A549 (cell line): Measurements from ENCODE around the gene MMP3. TPM values are rescaled to one million over a fixed set of nuclear protein-coding genes. Genes with fewer than 3 reads are reported as not detected.

Experiments
- ATAC-seq, 2 experiments: fragments of 200-7000 bp in 1 of 2; fragments of >200 bp in 1 of 2; cut with Nextera tagmentation in 1 of 2; cut with Tn5 transposase in 1 of 2; 3 replicates each; pipeline versions ENCODE4 v1.8.0 to v1.9.1; 2018 to 2020; ENCODE audit warnings: mild to moderate bottlenecking in 1 of 2, moderate library complexity in 1 of 2
- CTCF ChIA-PET: fragments of 300-600 bp; sonication (Branson Sonifier 250); formaldehyde crosslinking; extraction: SDS; loops from one replicate; lab custom pipeline; 2021; ENCODE audit warnings: antibody characterized with exemption, inconsistent platforms; lab: Yijun Ruan, JAX
- POLR2A ChIA-PET: fragments of 350-600 bp; formaldehyde crosslinking; extraction: SDS; loops from one replicate; lab custom pipeline; 2021; ENCODE audit warnings: antibody characterized with exemption, inconsistent platforms; lab: Yijun Ruan, JAX
- DNase-seq, 2 experiments: peaks; one replicate each; pipeline versions ENCODE4 v3.0.0 to v3.0.0-alpha.2; 2011 to 2016; ENCODE audit warnings: low read depth in 1 of 2, low spot score in 1 of 2
- FAIRE-seq: peaks from 2 replicates; lab custom pipeline; 2011; peaks lifted over from hg19 to GRCh38; lab: Jason Lieb, UNC
- H3K27ac ChIP-seq, 2 experiments: fragments of >200 bp; sonication (Bioruptor Twin); formaldehyde crosslinking; 3 replicates each; pipeline ENCODE4 v1.5.1; 2016 to 2017
- H3K4me1 ChIP-seq: fragments of >200 bp; sonication (Bioruptor Twin); formaldehyde crosslinking; 3 replicates; pipeline ENCODE4 v1.6.1; 2016
- H3K4me2 ChIP-seq: fragments of >200 bp; sonication (Bioruptor Twin); formaldehyde crosslinking; 3 replicates; pipeline ENCODE4 v1.6.1; 2016
- H3K4me3 ChIP-seq: fragments of >200 bp; sonication (Bioruptor Twin); formaldehyde crosslinking; 3 replicates; pipeline ENCODE4 v1.5.1; 2016
- H3K9me3 ChIP-seq: fragments of >200 bp; sonication (Bioruptor Twin); formaldehyde crosslinking; 3 replicates; pipeline ENCODE4 v1.6.1; 2016
- BHLHE40 ChIP-seq: IDR thresholded peaks from 2 replicates; pipeline ENCODE4 v1.6.1; 2012; ENCODE audit warnings: low read depth, low read length, inconsistent platforms
- CBX2 ChIP-seq: fragments of 200-600 bp; sonication (generic); IDR thresholded peaks from 2 replicates; pipeline ENCODE4 v1.6.1; 2016; ENCODE audit warnings: low read depth, mild to moderate bottlenecking, borderline replicate concordance
- CBX8 ChIP-seq: fragments of 200-600 bp; sonication (generic); IDR thresholded peaks from 2 replicates; pipeline ENCODE4 v1.6.1; 2016
- CHD4 ChIP-seq: fragments of 200-600 bp; sonication (generic); IDR thresholded peaks from 2 replicates; pipeline ENCODE4 v1.6.1; 2016; ENCODE audit warnings: antibody characterized with exemption, mild to moderate bottlenecking, borderline replicate concordance
- FOSL2 ChIP-seq, 2 experiments: fragments of 450-650 bp in 1 of 2; fragments of >200 bp in 1 of 2; sonication (Bioruptor Twin) in 1 of 2; formaldehyde crosslinking; IDR thresholded peaks; 2 replicates each; pipeline versions ENCODE4 v1.5.0 to v1.6.1; 2016 to 2020; ENCODE audit warnings: mild to moderate bottlenecking in 1 of 2, moderate library complexity in 1 of 2
- GATA3 ChIP-seq: IDR thresholded peaks from 2 replicates; pipeline ENCODE4 v1.6.1; 2012; ENCODE audit warnings: borderline replicate concordance
- HOXB5 ChIP-seq: fragments of 250-450 bp; sonication (Bioruptor Pico); IDR thresholded peaks from 2 replicates; pipeline ENCODE4 v1.5.0; 2020; ENCODE audit warnings: mild to moderate bottlenecking, moderate library complexity
- JUN ChIP-seq, 2 experiments: fragments of >200 bp; sonication (Bioruptor Twin); formaldehyde crosslinking; IDR thresholded peaks; 2 replicates in 1 of 2; 3 replicates in 1 of 2; pipeline ENCODE4 v1.6.1; 2016 to 2017
- KDM1A ChIP-seq: fragments of 200-600 bp; sonication (generic); IDR thresholded peaks from 2 replicates; pipeline ENCODE4 v1.6.1; 2016; ENCODE audit warnings: low read depth, mild to moderate bottlenecking
- KDM5A ChIP-seq: fragments of 200-600 bp; sonication (generic); IDR thresholded peaks from 2 replicates; pipeline ENCODE4 v1.6.1; 2016; ENCODE audit warnings: antibody characterized with exemption, mild to moderate bottlenecking
- NFE2L2 ChIP-seq: fragments of 150-350 bp; conservative IDR thresholded peaks from 2 replicates; pipeline ENCODE4 v1.6.1; 2014; ENCODE audit warnings: low read length
- PBX3 ChIP-seq: IDR thresholded peaks from 2 replicates; pipeline ENCODE4 v1.6.1; 2012
- PHF8 ChIP-seq: fragments of 200-600 bp; sonication (generic); IDR thresholded peaks from 2 replicates; pipeline ENCODE4 v1.6.1; 2016; ENCODE audit warnings: low read depth, mild to moderate bottlenecking, antibody characterized with exemption, moderate library complexity, borderline replicate concordance
- POLR2A ChIP-seq: IDR thresholded peaks from 2 replicates; pipeline ENCODE4 v1.6.1; 2012; ENCODE audit warnings: mild to moderate bottlenecking, low read length
- POLR2AphosphoS2 ChIP-seq: conservative IDR thresholded peaks from 2 replicates; pipeline ENCODE4 v1.6.1; 2012; ENCODE audit warnings: low read length, improper control_type of control experiment, inconsistent platforms
- RAD21 ChIP-seq, 2 experiments: fragments of >200 bp in 1 of 2; sonication (Bioruptor Twin) in 1 of 2; formaldehyde crosslinking in 1 of 2; IDR thresholded peaks in 1 of 2; conservative IDR thresholded peaks in 1 of 2; 2 replicates in 1 of 2; 3 replicates in 1 of 2; pipeline ENCODE4 v1.6.1; 2012 to 2018; ENCODE audit warnings: inconsistent platforms in 1 of 2
- RFX5 ChIP-seq: fragments of 450-650 bp; IDR thresholded peaks from 2 replicates; pipeline ENCODE4 v1.7.1; 2014; ENCODE audit warnings: antibody characterized with exemption, mild to moderate bottlenecking, moderate library complexity
- RNF2 ChIP-seq: fragments of 200-600 bp; sonication (generic); IDR thresholded peaks from 2 replicates; pipeline ENCODE4 v1.6.1; 2016; ENCODE audit warnings: low read depth, mild to moderate bottlenecking, antibody characterized with exemption, moderate library complexity, borderline replicate concordance
- SREBF2 ChIP-seq: fragments of 450-650 bp; IDR thresholded peaks from 2 replicates; pipeline ENCODE4 v1.6.1; 2014; ENCODE audit warnings: mild to moderate bottlenecking, moderate library complexity
- TP53 ChIP-seq: fragments of 250-450 bp; sonication (Bioruptor Pico); IDR thresholded peaks from 2 replicates; pipeline ENCODE4 v1.5.0; 2021; ENCODE audit warnings: mild to moderate bottlenecking, moderate library complexity
- ZC3H11A ChIP-seq: fragments of 450-650 bp; IDR thresholded peaks from 2 replicates; pipeline ENCODE4 v1.6.1; 2014; ENCODE audit warnings: antibody characterized with exemption, mild to moderate bottlenecking
- WGBS: methylation state at CpG from one replicate; pipeline ENCODE4 v1.1.6; 2017; ENCODE audit errors: missing lambda C conversion rate; 5-methylcytosine and 5-hydroxymethylcytosine counted together
- polyA plus RNA-seq, 4 experiments: library from polyadenylated mRNA; depleted of rRNA in 3 of 4; stranded (reverse); fragments of >200 nt; fragmentation: RNase III in 1 of 4; extraction: RNeasy Plus Mini Kit Qiagen cat#74134 plus additional on column Dnase treatment in 1 of 4; gene quantifications; 2 replicates in 3 of 4; 3 replicates in 1 of 4; pipeline ENCODE4 v1.2.3, GENCODE V29; 2011 to 2017
- TF ChIP-seq, protein P1 (sequence below): fragments of >200 bp; sonication (Bioruptor Twin); formaldehyde crosslinking; IDR thresholded peaks from 3 replicates; pipeline ENCODE4 v1.6.1; 2016

Gene MMP3
- polyA plus RNA-seq, 2 of the 4 experiments (the other 2 are of a cell fraction): not detected

GRCh38 chr11:102792604-102793003 lies 50.8 kb downstream of the MMP3 start (continued):
- no peak for TF ChIP-seq RNF2

- WGBS: 51% methylated on average over 4 of the region's 4 CpGs
- FAIRE-seq (no peak), ATAC-seq (no peak), DNase-seq (no peak)
- H3K27ac ChIP-seq: no peak overlapping the region
- CTCF ChIA-PET: interaction anchor here (0.9 kb wide), 1 partner anchor 11 kb away, joined by 3 read pairs; the partner anchor contains the start of gene MMP10
- TF ChIP-seq JUN (IDR thresholded peaks at IDR 0.05) (no peak), SREBF2 (no peak), TP53 (CRISPR knock-in tag) (no peak), PBX3 (no peak), BHLHE40 (no peak), KDM1A (no peak), RAD21 (conservative IDR thresholded peaks at IDR 0.05 in 1 of 2, IDR thresholded peaks at IDR 0.05 in 1 of 2) (no peak), POLR2A (no peak), CBX2 (no peak), HOXB5 (CRISPR knock-in tag) (no peak), RFX5 (no peak)
- TF ChIP-seq, protein P1, sequence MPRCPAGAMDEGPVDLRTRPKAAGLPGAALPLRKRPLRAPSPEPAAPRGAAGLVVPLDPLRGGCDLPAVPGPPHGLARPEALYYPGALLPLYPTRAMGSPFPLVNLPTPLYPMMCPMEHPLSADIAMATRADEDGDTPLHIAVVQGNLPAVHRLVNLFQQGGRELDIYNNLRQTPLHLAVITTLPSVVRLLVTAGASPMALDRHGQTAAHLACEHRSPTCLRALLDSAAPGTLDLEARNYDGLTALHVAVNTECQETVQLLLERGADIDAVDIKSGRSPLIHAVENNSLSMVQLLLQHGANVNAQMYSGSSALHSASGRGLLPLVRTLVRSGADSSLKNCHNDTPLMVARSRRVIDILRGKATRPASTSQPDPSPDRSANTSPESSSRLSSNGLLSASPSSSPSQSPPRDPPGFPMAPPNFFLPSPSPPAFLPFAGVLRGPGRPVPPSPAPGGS: no peak
- no peaks in the 10 kb centered on the region for H3K9me3 ChIP-seq
- POLR2A ChIA-PET: no interaction called here
- H3K4me1 ChIP-seq: no peaks in the 10 kb centered on the region
- H3K4me3 ChIP-seq: no peak overlapping the region
- H3K4me2 ChIP-seq: no peak overlapping the region
These were observed 52.0 kb downstream of the MMP3 start for GRCh38 chr11:102791271-102792036.

DNA sequence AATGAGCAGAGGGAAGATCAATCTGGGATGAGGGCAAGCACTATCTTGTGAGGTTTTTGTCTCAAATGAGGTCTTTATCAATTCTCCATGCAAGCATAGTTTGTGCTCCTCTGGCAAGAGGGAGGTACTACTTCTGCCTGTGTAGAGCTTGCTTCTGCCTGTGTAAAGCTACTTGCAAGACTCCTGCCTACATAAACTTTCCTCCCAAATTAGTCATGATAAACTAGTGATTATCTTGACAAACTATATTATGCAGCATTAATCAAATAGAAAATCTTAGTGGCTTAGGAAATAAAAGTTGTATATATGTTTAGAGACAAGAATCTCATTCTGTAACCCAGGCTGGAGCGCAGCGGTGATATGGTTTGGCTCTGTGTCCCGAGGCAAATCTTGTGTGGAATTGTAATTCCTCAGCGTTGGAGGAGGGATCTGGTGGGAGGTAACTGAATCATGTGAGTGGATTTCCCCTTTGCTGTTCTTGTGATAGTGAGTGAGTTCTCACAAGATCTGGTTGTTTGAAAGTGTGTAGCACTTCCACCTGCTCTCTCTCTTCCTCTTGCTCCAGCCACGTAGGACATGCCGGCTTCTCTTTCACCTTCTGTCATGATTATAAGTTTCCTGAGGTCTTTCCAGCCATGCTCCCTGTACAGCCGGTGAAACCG lies 54.9 kb downstream of the MMP3 start:
- Histone ChIP-seq H3K27ac (no peak overlapping the region), H3K4me2 (no peak overlapping the region), H3K4me3 (no peak overlapping the region), H3K9me3 (no peaks in the 10 kb centered on the region)
- no peak for DNase-seq
- FAIRE-seq: no peak
- CTCF ChIA-PET: interaction anchor here (1.4 to 1.6 kb wide), 2 partner anchors 55 to 73 kb away, joined by 3 to 4 read pairs; no protein-coding TSS in a partner anchor
- no peak for TF ChIP-seq ZC3H11A
- no peak for TF ChIP-seq FOSL2 (IDR thresholded peaks at IDR 0.05)
- TF ChIP-seq FOSL2 (CRISPR knock-in tag; IDR thresholded peaks at IDR 0.05): no peak
- TF ChIP-seq CHD4: no peak
- no peak for TF ChIP-seq NFE2L2
- TF ChIP-seq BHLHE40: no peak
- no peak for TF ChIP-seq POLR2AphosphoS2
- no peak for TF ChIP-seq PHF8
- no peak for TF ChIP-seq SREBF2
- TF ChIP-seq KDM5A: no peak
- TF ChIP-seq CBX8: no peak
- no peak for TF ChIP-seq POLR2A
- TF ChIP-seq JUN (IDR thresholded peaks at IDR 0.05): no peak
- TF ChIP-seq GATA3: no peak
- TF ChIP-seq, all 56 proteins: peak for 0
- POLR2A ChIA-PET: no interaction called here
- no peak for ATAC-seq
- H3K4me1 ChIP-seq: no peaks in the 10 kb centered on the region
- WGBS: 70% methylated on average over 8 of the region's 8 CpGs

Other genes starting within 250 kb of the MMP3 start
- not detected in 2 replicates for gene MMP20, start 218.3 kb downstream of the MMP3 start, polyA plus RNA-seq (2011; rRNA removed)
- not detected in 3 replicates for gene MMP20, start 218.3 kb downstream of the MMP3 start, polyA plus RNA-seq (2017; fragmentation: RNase III; extraction: RNeasy Plus Mini Kit Qiagen cat#74134 plus additional on column Dnase treatment)
- not detected in 2 replicates for gene MMP27, start 137.8 kb downstream of the MMP3 start, polyA plus RNA-seq (2011; rRNA removed)
- not detected in 3 replicates for gene MMP27, start 137.8 kb downstream of the MMP3 start, polyA plus RNA-seq (2017; fragmentation: RNase III; extraction: RNeasy Plus Mini Kit Qiagen cat#74134 plus additional on column Dnase treatment)
- gene MMP8, start 118.7 kb downstream of the MMP3 start, polyA plus RNA-seq (2011; rRNA removed): not detected in 2 replicates
- gene MMP8, start 118.7 kb downstream of the MMP3 start, polyA plus RNA-seq (2017; fragmentation: RNase III; extraction: RNeasy Plus Mini Kit Qiagen cat#74134 plus additional on column Dnase treatment): not detected in 3 replicates
- 1.5 and 2.0 TPM in 2 replicates for gene MMP10, start 63.0 kb downstream of the MMP3 start, polyA plus RNA-seq (2011; rRNA removed)
- 0.13 to 0.17 TPM (median 0.13 TPM) in 3 replicates for gene MMP10, start 63.0 kb downstream of the MMP3 start, polyA plus RNA-seq (2017; fragmentation: RNase III; extraction: RNeasy Plus Mini Kit Qiagen cat#74134 plus additional on column Dnase treatment)
- 0.12 and 0.42 TPM in 2 replicates for gene MMP1, start 45.4 kb downstream of the MMP3 start, polyA plus RNA-seq (2011; rRNA removed)
- 0.06 TPM in 1 of 3 replicates, not detected in the others for gene MMP1, start 45.4 kb downstream of the MMP3 start, polyA plus RNA-seq (2017; fragmentation: RNase III; extraction: RNeasy Plus Mini Kit Qiagen cat#74134 plus additional on column Dnase treatment)
- not detected in 2 replicates for gene MMP12, start 31.4 kb upstream of the MMP3 start, polyA plus RNA-seq (2011; rRNA removed)
- not detected in 3 replicates for gene MMP12, start 31.4 kb upstream of the MMP3 start, polyA plus RNA-seq (2017; fragmentation: RNase III; extraction: RNeasy Plus Mini Kit Qiagen cat#74134 plus additional on column Dnase treatment)
- 0.04 TPM in 1 of 2 replicates, not detected in the other for gene MMP13, start 112.1 kb upstream of the MMP3 start, polyA plus RNA-seq (2011; rRNA removed)
- not detected in 3 replicates for gene MMP13, start 112.1 kb upstream of the MMP3 start, polyA plus RNA-seq (2017; fragmentation: RNase III; extraction: RNeasy Plus Mini Kit Qiagen cat#74134 plus additional on column Dnase treatment)
- 62.7 and 78.0 TPM in 2 replicates for gene DCUN1D5, start 248.6 kb upstream of the MMP3 start, polyA plus RNA-seq (2011; rRNA removed)
- 48.9 to 53.2 TPM (median 49.8 TPM) in 3 replicates for gene DCUN1D5, start 248.6 kb upstream of the MMP3 start, polyA plus RNA-seq (2017; fragmentation: RNase III; extraction: RNeasy Plus Mini Kit Qiagen cat#74134 plus additional on column Dnase treatment)